Activated naive CD8-positive, alpha-beta T cell treated with anti-CD3 and anti-CD28 coated beads for 36 hours (primary cell): ENCODE measurements around the gene SPHK2. TPM values are rescaled to one million over a fixed set of nuclear protein-coding genes. Genes with fewer than 3 reads are reported as not detected.
"Not testable (repeated sequence)": the region's sequence is repeated elsewhere in the genome, so short reads cannot be mapped to it uniquely, and the experiment has no call there.

Source experiments
- DNase-seq: peaks from one replicate; pipeline ENCODE4 v3.0.0; 2021
- H3K27ac Mint-ChIP-seq: one replicate; pipeline ENCODE4 v1.8.0; 2022; ENCODE audit warnings: mild to moderate bottlenecking, moderate library complexity, mixed read lengths
- H3K27me3 Mint-ChIP-seq: one replicate; pipeline ENCODE4 v1.8.0; 2022; ENCODE audit warnings: mild to moderate bottlenecking, mixed read lengths
- H3K36me3 Mint-ChIP-seq: one replicate; pipeline ENCODE4 v1.8.0; 2021; ENCODE audit warnings: mild to moderate bottlenecking, mixed read lengths
- H3K4me1 Mint-ChIP-seq: one replicate; pipeline ENCODE4 v1.8.0; 2021; ENCODE audit warnings: mixed read lengths
- H3K4me3 Mint-ChIP-seq: one replicate; pipeline ENCODE4 v1.8.0; 2022; ENCODE audit warnings: mild to moderate bottlenecking, moderate library complexity, mixed read lengths
- H3K9me3 Mint-ChIP-seq: one replicate; pipeline ENCODE4 v1.8.0; 2022; ENCODE audit warnings: mixed read lengths
- total RNA-seq, 2 experiments: library from RNA; stranded (reverse); gene quantifications; one replicate each; pipeline ENCODE4 v1.2.3, GENCODE V29; 2021

Gene SPHK2
- total RNA-seq, result 10 to 100 TPM; 36.7 to 40.8 TPM

GRCh38 chr19:48618916-48619691, at the start of gene SPHK2, which contains the start of gene RPL18:
Gene SPHK2 (plus strand): TSS chr19:48619506. CDS start chr19:48620515, 1,009 bp downstream.
Gene RPL18 (minus strand): TSS chr19:48619178. CDS start chr19:48619143, 35 bp downstream.
- Mint-ChIP-seq H3K4me1 (peaks cover 37% of the 10 kb centered on the region), H3K36me3 (peaks cover 56% of the 10 kb centered on the region)

GRCh38 chr19:48569814-48570213, 49.5 kb upstream of the SPHK2 start:
- Mint-ChIP-seq H3K27ac (no peak overlapping the region), H3K4me1 (no peaks in the 10 kb centered on the region), H3K27me3 (peaks cover 21% of the 10 kb centered on the region), H3K4me3 (no peak overlapping the region), H3K36me3 (no peaks in the 10 kb centered on the region), H3K9me3 (no peaks in the 10 kb centered on the region)
- no peak for DNase-seq

More at GRCh38 chr19:48618916-48619691, at the start of gene SPHK2, which contains the start of gene RPL18:
- no peaks in the 10 kb centered on the region for H3K9me3 Mint-ChIP-seq
- H3K4me3 Mint-ChIP-seq, result peak within 1 kb of the TSS; percentile 97
- H3K27me3 Mint-ChIP-seq, result no peaks in the 10 kb centered on the region
- peak within 1 kb of the TSS; percentile 99 for H3K27ac Mint-ChIP-seq
- peak; percentile 97 for DNase-seq

GRCh38 chr19:48571378-48572162, 47.7 kb upstream of the SPHK2 start:
- DNase-seq, result no peak
- Mint-ChIP-seq H3K4me1 (no peaks in the 10 kb centered on the region), H3K27me3 (peaks cover 21% of the 10 kb centered on the region), H3K36me3 (no peaks in the 10 kb centered on the region), H3K4me3 (no peak overlapping the region), H3K9me3 (no peaks in the 10 kb centered on the region), H3K27ac (no peak overlapping the region)

GRCh38 chr19:48573163-48573505, 46.2 kb upstream of the SPHK2 start:
- Mint-ChIP-seq H3K9me3 (no peaks in the 10 kb centered on the region), H3K27ac (no peak overlapping the region), H3K4me3 (no peak overlapping the region), H3K4me1 (no peaks in the 10 kb centered on the region), H3K27me3 (peaks cover 11% of the 10 kb centered on the region), H3K36me3 (no peaks in the 10 kb centered on the region)
- DNase-seq, result no peak

- Mint-ChIP-seq H3K4me3 (no peak overlapping the region), H3K4me1 (no peaks in the 10 kb centered on the region), H3K27me3 (no peaks in the 10 kb centered on the region), H3K9me3 (no peaks in the 10 kb centered on the region), H3K36me3 (no peaks in the 10 kb centered on the region), H3K27ac (no peak overlapping the region)
- DNase-seq, result no peak
These were observed 43.2 kb upstream of the SPHK2 start for GRCh38 chr19:48575931-48576622.

GRCh38 chr19:48577908-48578307, 41.4 kb upstream of the SPHK2 start:
- H3K27me3 Mint-ChIP-seq, H3K9me3 Mint-ChIP-seq, H3K4me1 Mint-ChIP-seq, H3K4me3 Mint-ChIP-seq, H3K36me3 Mint-ChIP-seq, H3K27ac Mint-ChIP-seq, DNase-seq: not testable (repeated sequence)

- H3K27me3 Mint-ChIP-seq, result no peaks in the 10 kb centered on the region
- H3K36me3 Mint-ChIP-seq, result no peaks in the 10 kb centered on the region
- no peak overlapping the region for H3K27ac Mint-ChIP-seq
- H3K4me1 Mint-ChIP-seq, result no peaks in the 10 kb centered on the region
- no peak for DNase-seq
- H3K9me3 Mint-ChIP-seq, result no peaks in the 10 kb centered on the region
- no peak overlapping the region for H3K4me3 Mint-ChIP-seq
These were observed 40.4 kb upstream of the SPHK2 start for GRCh38 chr19:48578891-48579290.

GRCh38 chr19:48582168-48582567, 37.1 kb upstream of the SPHK2 start:
- Mint-ChIP-seq H3K27ac (no peak overlapping the region), H3K4me1 (peaks cover 5% of the 10 kb centered on the region), H3K27me3 (peaks cover 7% of the 10 kb centered on the region), H3K4me3 (no peak overlapping the region), H3K9me3 (no peaks in the 10 kb centered on the region), H3K36me3 (no peaks in the 10 kb centered on the region)
- DNase-seq, result no peak

GRCh38 chr19:48587387-48587786, 31.9 kb upstream of the SPHK2 start:
- H3K9me3 Mint-ChIP-seq, result no peaks in the 10 kb centered on the region
- H3K4me3 Mint-ChIP-seq, result no peak overlapping the region

GRCh38 chr19:48588670-48589401, 30.5 kb upstream of the SPHK2 start:
- H3K27ac Mint-ChIP-seq, result no peak overlapping the region
- peak; percentile 85 for DNase-seq
- H3K36me3 Mint-ChIP-seq, result no peaks in the 10 kb centered on the region
- H3K9me3 Mint-ChIP-seq, result no peaks in the 10 kb centered on the region
- peaks cover 12% of the 10 kb centered on the region for H3K27me3 Mint-ChIP-seq
- peak overlapping the region; percentile 7 for H3K4me3 Mint-ChIP-seq
- peaks cover 13% of the 10 kb centered on the region for H3K4me1 Mint-ChIP-seq

More at GRCh38 chr19:48587387-48587786, 31.9 kb upstream of the SPHK2 start:
- H3K36me3 Mint-ChIP-seq, result no peaks in the 10 kb centered on the region
- no peak overlapping the region for H3K27ac Mint-ChIP-seq
- H3K27me3 Mint-ChIP-seq, result peaks cover 12% of the 10 kb centered on the region
- DNase-seq, result no peak
- peaks cover 13% of the 10 kb centered on the region for H3K4me1 Mint-ChIP-seq

GRCh38 chr19:48591021-48591420, 28.3 kb upstream of the SPHK2 start:
- no peak for DNase-seq
- no peaks in the 10 kb centered on the region for H3K9me3 Mint-ChIP-seq
- H3K4me1 Mint-ChIP-seq, result peaks cover 8% of the 10 kb centered on the region
- no peaks in the 10 kb centered on the region for H3K36me3 Mint-ChIP-seq
- H3K27me3 Mint-ChIP-seq, result peaks cover 6% of the 10 kb centered on the region
- no peak overlapping the region for H3K4me3 Mint-ChIP-seq
- H3K27ac Mint-ChIP-seq, result no peak overlapping the region

GRCh38 chr19:48595171-48595570, 24.1 kb upstream of the SPHK2 start:
- H3K27ac Mint-ChIP-seq, result no peak overlapping the region
- no peaks in the 10 kb centered on the region for H3K9me3 Mint-ChIP-seq
- no peak for DNase-seq

GRCh38 chr19:48595833-48596232, 23.5 kb upstream of the SPHK2 start:
- Mint-ChIP-seq H3K27me3 (no peaks in the 10 kb centered on the region), H3K4me3 (peak overlapping the region; percentile 25), H3K9me3 (no peaks in the 10 kb centered on the region), H3K36me3 (no peaks in the 10 kb centered on the region), H3K4me1 (no peaks in the 10 kb centered on the region), H3K27ac (no peak overlapping the region)
- no peak for DNase-seq

More at GRCh38 chr19:48595171-48595570, 24.1 kb upstream of the SPHK2 start:
- Mint-ChIP-seq H3K27me3 (no peaks in the 10 kb centered on the region), H3K4me3 (no peak overlapping the region), H3K4me1 (no peaks in the 10 kb centered on the region), H3K36me3 (no peaks in the 10 kb centered on the region)

GRCh38 chr19:48596237-48596636, 23.1 kb upstream of the SPHK2 start:
- Mint-ChIP-seq H3K4me1 (no peaks in the 10 kb centered on the region), H3K27me3 (no peaks in the 10 kb centered on the region), H3K9me3 (no peaks in the 10 kb centered on the region), H3K4me3 (peak overlapping the region; percentile 66), H3K36me3 (no peaks in the 10 kb centered on the region), H3K27ac (no peak overlapping the region)
- no peak for DNase-seq
